ENCODE measurements around the gene PRDM7.

- no peak for TF ChIP-seq CTCF (IDR thresholded peaks at IDR 0.05)
- TF ChIP-seq POLR2A (IDR thresholded peaks at IDR 0.05): no peak
These were observed 65.7 kb downstream of the PRDM7 start for GRCh38 chr16:90011508-90011819.

Measured in esophagus squamous epithelium (tissue), 4 donors.